ENCODE measurements around the gene UMODL1.

The UMODL1 gene

GRCh38 chr21:42135386-42136052 lies 64.4 kb downstream of the UMODL1 start:
- no peak for DNase-seq (ENCODE audit: low spot score)

GRCh38 chr21:42137191-42137904 lies 66.2 kb downstream of the UMODL1 start:
- no peak for DNase-seq (ENCODE audit: low spot score)

- DNase-seq (ENCODE audit: low spot score): no peak
Measured at GRCh38 chr21:42140196-42140934, 69.2 kb downstream of the UMODL1 start.

GRCh38 chr21:42141643-42142042 lies 70.5 kb downstream of the UMODL1 start:
- DNase-seq (ENCODE audit: low spot score): no peak

GRCh38 chr21:42142141-42142540 lies 71.0 kb downstream of the UMODL1 start:
- no peak for DNase-seq (ENCODE audit: low spot score)

- DNase-seq (ENCODE audit: low spot score): no peak
Measured at GRCh38 chr21:42142627-42143026, 71.5 kb downstream of the UMODL1 start.

GRCh38 chr21:42143111-42143510 lies 72.0 kb downstream of the UMODL1 start:
- DNase-seq (ENCODE audit: low spot score): no peak

GRCh38 chr21:42144221-42144620 lies 73.1 kb downstream of the UMODL1 start:
- DNase-seq (ENCODE audit: low spot score): no peak

- DNase-seq (ENCODE audit: low spot score): peak; percentile 47
Measured at GRCh38 chr21:42144679-42145568, 73.8 kb downstream of the UMODL1 start.

GRCh38 chr21:42145569-42146272 lies 74.6 kb downstream of the UMODL1 start:
- peak; percentile 78 for DNase-seq (ENCODE audit: low spot score)

- DNase-seq (ENCODE audit: low spot score): no peak
Measured at GRCh38 chr21:42146273-42146805, 75.2 kb downstream of the UMODL1 start.

- DNase-seq (ENCODE audit: low spot score): no peak
Measured at GRCh38 chr21:42146821-42147220, 75.7 kb downstream of the UMODL1 start.

- DNase-seq (ENCODE audit: low spot score): no peak
Measured at GRCh38 chr21:42147386-42148020, 76.4 kb downstream of the UMODL1 start.

- peak; percentile 42 for DNase-seq (ENCODE audit: low spot score)
Measured at GRCh38 chr21:42148097-42148496, 77.0 kb downstream of the UMODL1 start.

- no peak for DNase-seq (ENCODE audit: low spot score)
Measured at GRCh38 chr21:42148584-42148983, 77.5 kb downstream of the UMODL1 start.

- DNase-seq (ENCODE audit: low spot score): no peak
Measured at GRCh38 chr21:42149656-42150473, 78.7 kb downstream of the UMODL1 start.

- DNase-seq (ENCODE audit: low spot score): no peak
Measured at GRCh38 chr21:42150474-42151085, 79.5 kb downstream of the UMODL1 start.

- no peak for DNase-seq (ENCODE audit: low spot score)
Measured at GRCh38 chr21:42151148-42151947, 80.2 kb downstream of the UMODL1 start.

GRCh38 chr21:42151948-42152220 lies 80.8 kb downstream of the UMODL1 start:
- no peak for DNase-seq (ENCODE audit: low spot score)

Measured in NAMALWA (cell line).